Measurements from ENCODE around the gene RBX1.
A peak's percentile ranks its signal among the peaks of the same experiment; 100 is the strongest.
"Not testable (repeated sequence)": the region's sequence is repeated elsewhere in the genome, so short reads cannot be mapped to it uniquely, and the experiment has no call there.

Gene RBX1

GRCh38 chr22:40950962-40951794 lies at the start of gene RBX1:
TSS of gene RBX1 (plus strand) at chr22:40951378. CDS start at chr22:40951399, 21 bp downstream.
- DNase-seq (ENCODE audit: low read depth in 1 of 2, low spot score in 1 of 2): peak; percentile 97 to 98

- no peak for DNase-seq (ENCODE audit: low read depth in 1 of 2, low spot score in 1 of 2)
Measured at GRCh38 chr22:40904101-40904500, 47.1 kb upstream of the RBX1 start.

GRCh38 chr22:40908895-40909294 lies 42.3 kb upstream of the RBX1 start:
- no peak for DNase-seq (ENCODE audit: low read depth in 1 of 2, low spot score in 1 of 2)

GRCh38 chr22:40911772-40912171 lies 39.4 kb upstream of the RBX1 start:
- DNase-seq (ENCODE audit: low read depth in 1 of 2, low spot score in 1 of 2): no peak

GRCh38 chr22:40912987-40913386 lies 38.2 kb upstream of the RBX1 start:
- not testable (repeated sequence) for DNase-seq (ENCODE audit: low read depth in 1 of 2, low spot score in 1 of 2)

- DNase-seq (ENCODE audit: low read depth in 1 of 2, low spot score in 1 of 2): no peak
Measured at GRCh38 chr22:40919446-40919845, 31.7 kb upstream of the RBX1 start.

- DNase-seq (ENCODE audit: low read depth in 1 of 2, low spot score in 1 of 2): no peak
Measured at GRCh38 chr22:40920526-40920925, 30.7 kb upstream of the RBX1 start.

GRCh38 chr22:40922484-40923303 lies 28.5 kb upstream of the RBX1 start:
- no peak for DNase-seq (ENCODE audit: low read depth in 1 of 2, low spot score in 1 of 2)

GRCh38 chr22:40928657-40929056 lies 22.5 kb upstream of the RBX1 start:
- no peak for DNase-seq (ENCODE audit: low read depth in 1 of 2, low spot score in 1 of 2)

- no peak for DNase-seq (ENCODE audit: low read depth in 1 of 2, low spot score in 1 of 2)
Measured at GRCh38 chr22:40932396-40932795, 18.8 kb upstream of the RBX1 start.

- no peak for DNase-seq (ENCODE audit: low read depth in 1 of 2, low spot score in 1 of 2)
Measured at GRCh38 chr22:40939202-40939601, 12.0 kb upstream of the RBX1 start.

GRCh38 chr22:40951795-40952605 lies 822 bp downstream of the RBX1 start:
- no peak for DNase-seq (ENCODE audit: low read depth in 1 of 2, low spot score in 1 of 2)

GRCh38 chr22:40953471-40953870 lies 2.3 kb downstream of the RBX1 start:
- no peak for DNase-seq (ENCODE audit: low read depth in 1 of 2, low spot score in 1 of 2)

- no peak for DNase-seq (ENCODE audit: low read depth in 1 of 2, low spot score in 1 of 2)
Measured at GRCh38 chr22:40954113-40954512, 2.9 kb downstream of the RBX1 start.

- no peak for DNase-seq (ENCODE audit: low read depth in 1 of 2, low spot score in 1 of 2)
Measured at GRCh38 chr22:40955571-40955970, 4.4 kb downstream of the RBX1 start.

GRCh38 chr22:40957601-40958000 lies 6.4 kb downstream of the RBX1 start:
- DNase-seq (ENCODE audit: low read depth in 1 of 2, low spot score in 1 of 2): no peak

- DNase-seq (ENCODE audit: low read depth in 1 of 2, low spot score in 1 of 2): no peak
Measured at GRCh38 chr22:40958299-40958698, 7.1 kb downstream of the RBX1 start.

GRCh38 chr22:40960145-40960544 lies 9.0 kb downstream of the RBX1 start:
- no peak for DNase-seq (ENCODE audit: low read depth in 1 of 2, low spot score in 1 of 2)

GRCh38 chr22:40965936-40966725 lies 15.0 kb downstream of the RBX1 start:
- no peak for DNase-seq (ENCODE audit: low read depth in 1 of 2, low spot score in 1 of 2)

GRCh38 chr22:40966726-40967085 lies 15.5 kb downstream of the RBX1 start:
- DNase-seq (ENCODE audit: low read depth in 1 of 2, low spot score in 1 of 2): no peak

All from stimulated activated CD4-positive, alpha-beta T cell treated with anti-CD3 and anti-CD28 coated beads, Interleukin-15, amount 100 ng/mL, for 1 hour (primary cell).